ENCODE results near the gene SH3BP2.

The SH3BP2 gene

GRCh38 chr4:2832981-2833670 is 40.2 kb downstream of the SH3BP2 start:
- DNase-seq: no peak

DNA sequence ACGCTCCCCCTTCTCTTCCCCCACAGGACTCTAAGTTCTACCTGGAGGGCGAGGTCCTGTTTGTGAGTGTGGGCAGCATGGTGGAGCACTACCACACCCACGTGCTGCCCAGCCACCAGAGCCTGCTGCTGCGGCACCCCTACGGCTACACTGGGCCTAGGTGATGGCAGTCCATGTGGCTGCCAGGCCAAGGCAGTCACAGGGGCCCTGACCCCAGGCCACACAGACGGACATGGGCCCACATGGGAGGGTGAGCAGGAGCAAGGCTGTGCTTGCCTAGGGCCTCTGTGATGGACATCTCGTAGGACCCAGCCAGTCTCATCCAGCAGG is 40.8 kb downstream of the SH3BP2 start:
- no peak for DNase-seq

DNA sequence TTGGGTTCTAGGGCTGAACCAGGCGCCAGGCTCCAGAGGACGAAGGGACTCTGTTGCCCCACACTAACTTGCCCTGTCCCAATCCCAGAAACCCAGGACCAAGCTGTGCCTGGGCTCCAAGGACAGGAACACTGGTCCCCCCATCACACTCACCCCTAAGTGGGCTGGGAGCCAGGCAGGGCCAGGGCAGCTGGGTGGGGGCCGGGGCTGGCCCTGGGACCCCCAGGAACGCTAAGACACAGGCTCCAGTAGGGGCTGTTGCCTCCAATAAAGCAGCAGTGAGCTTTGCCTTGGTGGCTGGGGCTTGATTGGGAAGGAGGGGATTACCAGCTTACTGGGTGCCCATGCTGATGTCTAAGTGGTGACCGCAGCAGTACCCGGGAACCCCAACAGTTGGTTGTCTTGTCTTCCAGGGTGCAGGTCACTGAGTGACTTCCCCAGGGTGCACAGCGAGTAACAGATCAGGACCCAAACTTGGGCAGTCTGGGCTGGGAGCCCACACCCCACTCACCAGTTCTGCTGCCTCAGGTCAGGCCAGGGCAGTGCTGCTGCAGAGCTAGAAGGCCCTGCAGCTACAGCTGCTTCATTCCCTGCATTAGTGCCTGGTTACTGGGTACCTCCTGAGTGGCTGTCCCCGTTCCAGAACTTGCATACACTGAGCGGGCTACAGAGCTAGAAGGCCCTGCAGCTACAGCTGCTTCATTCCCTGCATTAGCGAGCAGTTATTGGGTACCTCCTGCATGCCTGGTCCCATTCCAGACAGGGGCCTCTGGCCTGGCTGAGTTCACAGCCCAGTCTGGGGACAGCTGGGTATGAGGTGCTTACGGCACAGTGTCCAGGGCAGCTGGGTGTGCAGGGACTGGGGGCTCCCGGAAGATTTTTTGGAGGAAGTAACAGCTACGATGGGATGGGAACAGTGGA is 41.4 kb downstream of the SH3BP2 start:
- no peak for DNase-seq

- no peak for DNase-seq
Measured at GRCh38 chr4:2835978-2836377, 43.1 kb downstream of the SH3BP2 start.

- DNase-seq: no peak
Measured at GRCh38 chr4:2836391-2836859, 43.5 kb downstream of the SH3BP2 start.

GRCh38 chr4:2837110-2837903 is 44.4 kb downstream of the SH3BP2 start:
- no peak for DNase-seq

DNA sequence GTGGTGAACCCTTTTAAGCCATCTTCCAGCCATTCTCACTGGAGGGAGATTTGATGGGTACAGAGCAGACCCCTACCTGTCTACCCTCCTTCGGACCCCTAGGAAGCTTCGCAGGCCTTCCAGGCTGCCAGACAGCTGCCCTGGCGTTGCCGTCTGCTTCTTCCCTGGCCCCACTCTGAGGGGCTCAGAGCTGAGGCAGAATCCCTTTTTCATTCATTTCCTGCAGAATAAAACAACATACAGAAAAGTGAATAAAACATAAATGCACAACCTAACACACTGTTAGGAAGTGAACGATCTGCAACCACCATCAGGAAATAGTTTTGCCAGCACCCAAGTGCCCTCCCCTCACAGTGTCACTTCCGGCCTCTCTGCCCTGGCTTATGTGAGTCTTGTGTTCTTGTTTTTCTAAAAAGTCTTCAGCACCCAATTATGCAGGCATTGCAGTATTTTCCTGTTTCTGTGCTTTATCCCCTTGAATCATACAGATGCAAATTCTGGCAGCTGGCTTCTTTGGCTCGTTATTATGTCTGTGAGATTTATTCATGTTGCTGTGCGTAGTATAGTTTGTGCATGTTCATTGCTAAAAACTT is 45.1 kb downstream of the SH3BP2 start:
- DNase-seq: peak in 2 of 14 donors; percentile 28 to 39

GRCh38 chr4:2839060-2839459 is 46.2 kb downstream of the SH3BP2 start:
- DNase-seq: no peak

DNA sequence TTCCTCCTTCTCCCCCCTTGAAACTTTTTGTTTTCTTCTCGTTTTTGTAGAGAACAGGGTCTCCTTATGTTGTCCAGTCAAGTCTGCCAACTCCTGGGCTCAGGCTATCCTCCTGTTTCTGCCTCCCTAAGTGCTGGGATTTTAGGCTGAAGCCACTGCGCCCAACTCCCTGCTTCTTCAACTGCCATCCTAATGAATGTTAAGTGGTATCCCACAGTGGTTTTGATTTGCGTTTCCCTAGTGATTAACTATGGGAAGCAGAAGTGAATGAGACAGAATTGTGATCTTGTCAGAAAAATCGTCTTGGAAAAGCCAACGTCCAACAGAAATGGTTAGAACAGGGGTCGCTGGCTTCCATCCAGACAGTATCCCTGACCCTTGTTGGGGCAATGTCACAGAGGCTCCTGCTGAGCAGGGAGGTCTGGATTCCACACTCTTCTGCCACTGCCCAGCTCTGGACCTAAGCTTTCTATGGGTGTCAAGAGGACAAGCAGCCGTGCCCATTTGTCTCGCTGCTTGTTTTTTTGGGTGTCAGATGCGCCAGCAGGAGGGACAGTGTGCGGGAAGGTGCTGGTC is 49.9 kb downstream of the SH3BP2 start:
- peak in 2 of 14 donors; percentile 42 to 54 for DNase-seq

- DNase-seq: peak; percentile 65 to 98 (median 94)
Measured at GRCh38 chr4:2843263-2843940, 50.5 kb downstream of the SH3BP2 start, which contains the start of gene ADD1. Gene ADD1, plus strand, starts transcription at chr4:2843844. Its CDS starts 32,072 bp downstream, at chr4:2875916.

GRCh38 chr4:2843941-2844584 is 51.2 kb downstream of the SH3BP2 start:
- peak in 2 of 14 donors; percentile 40 to 68 for DNase-seq

DNA sequence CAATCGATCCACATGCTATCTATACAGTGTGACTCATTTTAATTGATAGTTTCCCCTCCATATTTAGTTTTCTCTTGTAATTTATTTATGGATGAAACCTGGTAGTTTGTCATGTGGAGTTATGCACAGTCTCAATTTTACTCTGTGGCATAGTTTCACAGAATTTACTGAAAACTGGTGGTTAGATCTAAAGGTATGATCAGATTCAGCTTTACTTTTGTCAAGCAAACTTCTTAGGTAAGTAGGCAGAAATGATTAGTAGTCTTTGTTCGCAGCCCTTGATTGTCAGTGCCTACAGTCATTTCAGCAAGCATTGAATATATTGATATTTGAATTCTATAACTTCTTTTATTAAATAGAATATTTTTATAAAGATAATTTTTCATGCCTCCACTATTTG is 53.3 kb downstream of the SH3BP2 start:
- no peak for DNase-seq

- no peak for DNase-seq
Measured at GRCh38 chr4:2847302-2847871, 54.5 kb downstream of the SH3BP2 start.

DNA sequence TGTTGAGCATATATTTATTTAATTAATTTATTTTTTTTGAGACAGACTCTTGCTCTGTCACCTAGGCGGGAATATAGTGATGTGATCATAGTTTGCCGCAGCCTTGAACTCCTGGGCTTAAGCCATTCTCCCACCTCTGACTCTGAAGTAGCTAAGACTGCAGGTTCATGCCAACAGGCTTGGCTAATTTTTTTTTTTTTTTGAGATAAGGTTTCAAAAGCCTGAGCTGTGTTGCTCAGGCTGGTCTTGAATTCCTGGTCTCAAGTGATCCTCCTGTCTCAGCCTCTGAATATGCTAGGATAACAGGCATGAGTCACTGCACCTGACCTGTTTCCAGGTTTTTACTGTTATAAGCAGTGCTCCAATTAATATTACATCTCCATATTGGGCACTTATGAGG is 55.6 kb downstream of the SH3BP2 start:
- DNase-seq: no peak

DNA sequence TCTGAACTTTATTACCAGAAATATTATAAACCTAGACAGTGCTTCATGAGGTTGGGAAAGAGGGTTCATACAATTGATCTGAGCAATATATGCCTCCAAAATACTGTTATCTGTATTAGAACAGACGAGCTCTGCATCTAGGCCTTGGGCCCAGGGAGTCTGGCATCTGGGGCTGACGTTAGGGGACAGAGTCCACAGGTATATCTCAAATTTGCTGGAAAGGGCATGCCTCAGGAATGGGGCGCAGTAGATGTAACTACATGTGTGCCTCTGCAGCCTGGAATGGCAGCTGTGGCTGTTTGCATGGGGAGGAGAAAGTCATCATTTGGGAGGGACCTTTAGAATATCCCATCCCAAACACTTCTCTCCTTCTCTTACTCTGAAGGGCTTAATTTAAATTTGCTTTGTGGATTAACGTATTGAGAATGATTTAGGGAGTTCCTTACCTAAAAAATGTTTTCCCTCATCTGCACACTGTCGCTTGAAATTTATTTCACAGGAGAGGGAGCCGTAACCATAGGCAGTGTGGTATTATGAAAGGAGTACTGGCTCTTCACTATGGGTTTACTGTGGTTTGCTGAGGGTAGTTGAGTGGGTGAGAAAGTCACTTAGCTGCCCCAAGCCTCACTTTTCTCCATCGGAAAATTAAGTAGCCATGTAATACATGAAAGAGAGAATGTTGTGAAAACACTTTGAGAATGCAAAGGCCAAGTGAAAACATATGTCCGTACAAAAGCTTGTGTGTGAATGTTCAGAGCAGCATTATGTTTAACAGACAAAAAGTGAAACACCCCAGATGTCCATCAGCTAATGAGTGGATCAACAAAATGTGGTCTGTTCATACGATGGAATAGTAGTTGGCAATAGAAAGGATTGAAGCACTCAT is 56.6 kb downstream of the SH3BP2 start:
- no peak for DNase-seq

DNA sequence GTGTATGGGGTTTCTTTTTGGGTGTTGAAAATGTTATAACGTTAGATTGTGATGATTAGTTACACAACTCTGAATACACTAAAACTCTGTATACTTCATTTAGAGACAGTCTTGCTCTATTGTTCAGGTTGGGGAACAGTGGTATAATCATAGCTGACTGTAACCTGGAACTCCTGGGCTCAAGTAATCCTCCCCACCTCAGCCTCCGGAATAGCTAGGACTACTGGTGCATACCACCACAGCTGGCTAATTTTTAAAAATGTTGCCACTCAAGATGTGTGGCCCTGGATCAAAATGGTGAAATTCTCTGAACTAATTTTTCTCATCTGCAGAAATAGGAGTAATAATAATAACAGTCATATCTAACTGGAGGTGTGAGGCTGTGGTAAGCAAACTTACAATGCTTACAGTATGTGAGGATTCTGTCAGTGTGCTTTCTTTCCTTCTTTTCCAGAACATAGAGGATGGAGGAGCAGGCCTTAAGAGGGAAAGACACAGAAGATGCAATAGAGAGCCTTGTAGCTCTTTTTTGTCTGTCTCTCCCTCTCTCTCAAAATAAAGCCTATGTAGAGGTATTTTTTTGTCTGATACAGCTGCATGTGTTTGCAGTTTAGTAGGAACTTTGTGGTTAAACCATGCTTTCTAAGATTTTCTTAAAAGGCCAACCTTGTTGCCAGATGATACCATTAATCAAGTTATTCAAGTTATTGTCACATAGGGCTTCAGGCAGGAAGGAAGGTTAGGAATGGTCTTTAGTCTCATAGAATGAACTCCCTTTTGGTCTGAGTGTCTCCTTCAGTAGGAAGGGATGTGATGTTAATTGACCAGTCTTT is 58.3 kb downstream of the SH3BP2 start:
- no peak for DNase-seq

GRCh38 chr4:2852481-2852921 is 59.6 kb downstream of the SH3BP2 start:
- DNase-seq: no peak

- no peak for DNase-seq
Measured at GRCh38 chr4:2855584-2855983, 62.7 kb downstream of the SH3BP2 start.

All from C1 segment of cervical spinal cord (tissue), 14 donors.